HepG2 (cell line): ENCODE results near the gene JAK2. TPM values are rescaled to one million over a fixed set of nuclear protein-coding genes. Genes with fewer than 3 reads are reported as not detected.

Experiments
- ATAC-seq: fragments of 200-7000 bp; cut with Tn5 transposase; 3 replicates; pipeline ENCODE4 v1.9.1; 2020; ENCODE audit warnings: mild to moderate bottlenecking, moderate library complexity
- BruUV-seq: library from RNA; stranded (reverse); fragments of 400-500 nt; replicated peaks from 2 replicates; lab custom pipeline; 2021; lab: Mats Ljungman, UMichigan
- CTCF ChIA-PET: fragments of 300-600 bp; formaldehyde crosslinking; extraction: SDS; loops from one replicate; lab custom pipeline; 2021; ENCODE audit warnings: low total read pairs, inconsistent platforms, low intra/inter-chr PET ratio; lab: Yijun Ruan, JAX
- POLR2A ChIA-PET: fragments of 350-600 bp; sonication (Branson Sonifier 250); formaldehyde crosslinking; loops from one replicate; lab custom pipeline; 2020; ENCODE audit warnings: antibody characterized with exemption, inconsistent platforms; lab: Yijun Ruan, JAX
- DNase-seq: peaks from one replicate; pipeline ENCODE4 v3.0.0-alpha.2; 2015; ENCODE audit warnings: low spot score
- FAIRE-seq: peaks from 3 replicates; lab custom pipeline; 2011; peaks lifted over from hg19 to GRCh38; lab: Jason Lieb, UNC
- H2AFZ ChIP-seq: one replicate; pipeline ENCODE4 v1.6.1; 2011; ENCODE audit warnings: low read length, inconsistent platforms
- H3K27ac ChIP-seq: fragments of 300-600 bp; 3 replicates; pipeline ENCODE4 v1.8.0; 2011; ENCODE audit warnings: mixed run types, mild to moderate bottlenecking, mixed read lengths, low read length, inconsistent platforms; ENCODE audit not compliant: insufficient read depth; ENCODE audit errors: extremely low read length
- H3K27me3 ChIP-seq, 2 experiments: fragments of 200-600 bp in 1 of 2; 2 replicates in 1 of 2; 3 replicates in 1 of 2; pipeline versions ENCODE4 v1.6.0 to v1.8.0; 2011; ENCODE audit warnings: low read length in 2 of 2, mild to moderate bottlenecking in 2 of 2, moderate library complexity in 2 of 2, inconsistent platforms in 1 of 2; ENCODE audit not compliant: insufficient read depth in 2 of 2, control insufficient read depth in 1 of 2
- H3K36me3 ChIP-seq, 2 experiments: fragments of 200-600 bp in 1 of 2; replicated peaks in 1 of 2; 2 replicates in 1 of 2; 3 replicates in 1 of 2; pipeline versions ENCODE4 v1.5.1 to v1.8.0; 2011; ENCODE audit warnings: low read length in 2 of 2, inconsistent platforms in 1 of 2; ENCODE audit not compliant: insufficient read depth in 2 of 2, control insufficient read depth in 1 of 2
- H3K4me1 ChIP-seq: 2 replicates; pipeline ENCODE4 v1.5.1; 2012; ENCODE audit warnings: low read length, inconsistent platforms; ENCODE audit not compliant: insufficient read depth
- H3K4me2 ChIP-seq: 2 replicates; pipeline ENCODE4 v1.6.0; 2011; ENCODE audit warnings: low read depth, low read length, inconsistent platforms
- H3K4me3 ChIP-seq, 3 experiments: fragments of 200-600 bp in 1 of 3; sonication (generic), shearing (Covaris generic) in 1 of 3; replicated peaks in 1 of 3; 2 replicates each; pipeline ENCODE4 v1.5.1; 2011 to 2016; ENCODE audit warnings: low read length in 3 of 3, inconsistent platforms in 2 of 3, low read depth in 2 of 3, mild to moderate bottlenecking in 2 of 3, control low read depth in 1 of 3, mixed read lengths in 1 of 3; ENCODE audit not compliant: insufficient read depth in 1 of 3
- H3K79me2 ChIP-seq: one replicate; pipeline ENCODE4 v1.6.1; 2011; ENCODE audit warnings: low read length, inconsistent platforms; ENCODE audit not compliant: insufficient read depth
- H3K9ac ChIP-seq: 2 replicates; pipeline ENCODE4 v1.6.0; 2011; ENCODE audit warnings: mild to moderate bottlenecking, low read depth, low read length, inconsistent platforms; ENCODE audit not compliant: insufficient read depth
- H3K9me3 ChIP-seq: 2 replicates; pipeline ENCODE4 v1.5.1; 2012; ENCODE audit warnings: mild to moderate bottlenecking, low read length
- H4K20me1 ChIP-seq: 2 replicates; pipeline ENCODE4 v1.6.0; 2011; ENCODE audit warnings: inconsistent platforms, mild to moderate bottlenecking, low read length, moderate library complexity; ENCODE audit not compliant: insufficient read depth
- AHDC1 ChIP-seq: sonication (generic); formaldehyde crosslinking; IDR thresholded peaks from 2 replicates; pipeline ENCODE4 v1.5.1; 2020; ENCODE audit warnings: mild to moderate bottlenecking, missing genetic modification reagents, borderline replicate concordance
- MYNN ChIP-seq: sonication (generic); formaldehyde crosslinking; IDR thresholded peaks from 2 replicates; pipeline ENCODE4 v1.4.0; 2020; ENCODE audit warnings: mild to moderate bottlenecking, low read depth, missing genetic modification reagents
- NFRKB ChIP-seq: fragments of 450-650 bp; IDR thresholded peaks from 2 replicates; pipeline ENCODE4 v1.6.1; 2017
- TGIF2 ChIP-seq: IDR thresholded peaks from 2 replicates; pipeline ENCODE4 v1.6.1; 2016; ENCODE audit warnings: control low read depth, missing compliant biosample characterization
- ZBTB39 ChIP-seq: sonication (generic); formaldehyde crosslinking; IDR thresholded peaks from 2 replicates; pipeline ENCODE4 v1.5.0; 2020; ENCODE audit warnings: missing genetic modification reagents
- ZNF710 ChIP-seq: sonication (generic); formaldehyde crosslinking; IDR thresholded peaks from 2 replicates; pipeline ENCODE4 v1.5.0; 2020; ENCODE audit warnings: mild to moderate bottlenecking, missing genetic modification reagents, borderline replicate concordance
- ZXDC ChIP-seq: sonication (generic); formaldehyde crosslinking; IDR thresholded peaks from 2 replicates; pipeline ENCODE4 v1.5.0; 2020; ENCODE audit warnings: mild to moderate bottlenecking, missing genetic modification reagents
- WGBS: methylation state at CpG from one replicate; pipeline ENCODE4 v1.1.6; 2017; ENCODE audit warnings: low lambda C conversion rate; 5-methylcytosine and 5-hydroxymethylcytosine counted together
- in situ Hi-C: cut with HindIII; loops from 2 replicates; pipeline ENCODE4 v1.10.0; 2017; ENCODE audit warnings: low pct_unique_long_range_greater_than_20kb; ENCODE audit not compliant: extremely low pct_ligation_motif_present
- intact Hi-C: fragments of 100-400 bp; cut with micrococcal nuclease; formaldehyde crosslinking; loops from one replicate; pipeline ENCODE4 v1.10.0; 2022; ENCODE audit not compliant: unreplicated experiment
- polyA plus RNA-seq, 8 experiments: library from polyadenylated mRNA; depleted of rRNA in 3 of 8; stranded (reverse) in 7 of 8; unstranded in 1 of 8; fragments of >200 nt; fragmentation: Illumina TruSeq in 4 of 8; extraction: Trizol in 4 of 8; gene quantifications; 2 replicates each; pipeline versions ENCODE4 v1.2.1 to v1.2.3, GENCODE V29; 2011 to 2016; ENCODE audit warnings: low read depth in 4 of 8, missing spikeins in 1 of 8, mixed read lengths in 1 of 8; ENCODE audit not compliant: insufficient read depth in 1 of 8
- total RNA-seq, 5 experiments: library from RNA; depleted of rRNA; stranded (reverse); fragments of >200 nt; fragmentation: Illumina TruSeq; extraction: Trizol; gene quantifications; 2 replicates each; pipeline ENCODE4 v1.2.3, GENCODE V29; 2016; ENCODE audit warnings: low read depth in 1 of 5

Gene JAK2
- total and polyA plus RNA-seq, 2 of the 13 experiments (the other 11 are each of a cell fraction or from before 2014, with no cell fraction given): 1.1 to 4.1 TPM

GRCh38 chr9:4994166-4994890 is 9.3 kb downstream of the JAK2 start:
- Histone ChIP-seq H3K27ac (no peak overlapping the region), H3K27me3 (no peaks in the 10 kb centered on the region), H3K4me3 (no peak overlapping the region), H3K4me2 (no peak overlapping the region), H2AFZ (no peak overlapping the region), H3K4me1 (0 out of 2 replicates have a peak, but pooled peaks cover 6% of the 10 kb centered on the region), H4K20me1 (no peaks in the 10 kb centered on the region), H3K79me2 (no peaks in the 10 kb centered on the region), H3K36me3 (peaks cover 0 to 4% of the 10 kb centered on the region in 2 experiments; a peak in 2 of 5 replicates), H3K9me3 (peaks cover 10% of the 10 kb centered on the region; the same call in 1 of the 2 replicates), H3K9ac (no peak overlapping the region)
- CTCF ChIA-PET: no interaction called here
- in situ Hi-C loops: loop anchor here (25.0 kb wide), 1 partner anchor 443 kb away; the partner anchor contains the start of gene PLGRKT
- POLR2A ChIA-PET: interaction anchor here (1.0 kb wide), 1 partner anchor 9 kb away, joined by 3 read pairs; the partner anchor contains the start of gene JAK2
- DNase-seq: no peak
- FAIRE-seq: no peak
- 70% methylated on average over 4 of the region's 4 CpGs for WGBS
- no peak for ATAC-seq
- intact Hi-C loops: no loop called here
- BruUV-seq: no TSS peak
- TF ChIP-seq MYNN (CRISPR knock-in tag) (no peak), ZXDC (no peak), ZBTB39 (CRISPR knock-in tag) (no peak), AHDC1 (CRISPR knock-in tag) (no peak), NFRKB (no peak), TGIF2 (CRISPR knock-in tag) (no peak), ZNF710 (CRISPR knock-in tag) (no peak)
